Ascending aorta (tissue), 1 donor: ENCODE measurements around the gene DSN1. TPM values are rescaled to one million over a fixed set of nuclear protein-coding genes. Genes with fewer than 3 reads are reported as not detected.

Experiments
- total RNA-seq: library from RNA; depleted of rRNA; stranded (reverse); fragments of >200 nt; gene quantifications from one replicate; pipeline ENCODE4 v1.1.0, GENCODE V29; 2016

The DSN1 gene
- total RNA-seq, 1 donor from 2014 or later, result 26.9 TPM

Other genes starting within 250 kb of the DSN1 start
- gene MYL9, start 232.2 kb downstream of the DSN1 start, total RNA-seq, result 717 TPM
- 29.8 TPM for gene TGIF2, start 200.2 kb downstream of the DSN1 start, total RNA-seq
- gene RAB5IF, start 168.0 kb downstream of the DSN1 start, total RNA-seq, result 28.4 TPM
- not detected for gene SLA2, start 127.6 kb downstream of the DSN1 start, total RNA-seq
- gene NDRG3, start 27.7 kb downstream of the DSN1 start, total RNA-seq, result 36.9 TPM
- not detected for gene TLDC2, start 102.4 kb upstream of the DSN1 start, total RNA-seq
- gene SAMHD1, start 177.9 kb upstream of the DSN1 start, total RNA-seq, result 163 TPM